Spleen (tissue), 11 donors: Measurements from ENCODE around the gene TMEM217. TPM values are rescaled to one million over a fixed set of nuclear protein-coding genes. Genes with fewer than 3 reads are reported as not detected.

ENCODE experiments used
- DNase-seq: peaks from one replicate; pipeline ENCODE4 v3.0.0-alpha.2; 2020
- H3K27ac ChIP-seq, 8 donors: fragments of 200-600 bp; sonication (generic) in 7 of 8; 1 replicate in 4 of 8; 2 replicates in 4 of 8; pipeline versions ENCODE4 v1.5.0 to v1.8.0; 2016 to 2021; ENCODE audit warnings: inconsistent platforms in 4 of 8, mild to moderate bottlenecking in 4 of 8, moderate library complexity in 1 of 8
- H3K27me3 ChIP-seq, 7 donors: fragments of 200-600 bp; sonication (generic) in 6 of 7; replicated peaks in 1 of 7; 1 replicate in 4 of 7; 2 replicates in 3 of 7; pipeline versions ENCODE4 v1.5.0 to v1.8.0; 2016 to 2021; ENCODE audit warnings: inconsistent platforms in 3 of 7, mild to moderate bottlenecking in 1 of 7
- H3K36me3 ChIP-seq, 6 donors: fragments of 200-600 bp; sonication (generic) in 5 of 6; 1 replicate in 4 of 6; 2 replicates in 2 of 6; pipeline versions ENCODE4 v1.5.0 to v1.8.0; 2016 to 2021; ENCODE audit warnings: inconsistent platforms in 2 of 6
- H3K4me1 ChIP-seq, 6 donors: fragments of 200-600 bp; sonication (generic) in 5 of 6; 1 replicate in 3 of 6; 2 replicates in 3 of 6; pipeline versions ENCODE4 v1.5.0 to v1.8.0; 2016 to 2021; ENCODE audit warnings: inconsistent platforms in 3 of 6
- H3K4me3 ChIP-seq, 8 donors: fragments of 200-600 bp; sonication (generic) in 7 of 8; 1 replicate in 4 of 8; 2 replicates in 4 of 8; pipeline versions ENCODE4 v1.5.0 to v1.8.0; 2016 to 2021; ENCODE audit warnings: inconsistent platforms in 4 of 8, mild to moderate bottlenecking in 4 of 8, moderate library complexity in 2 of 8
- H3K9me3 ChIP-seq, 8 donors: fragments of 200-600 bp; sonication (generic) in 7 of 8; 1 replicate in 4 of 8; 2 replicates in 4 of 8; pipeline versions ENCODE4 v1.5.0 to v1.8.0; 2016 to 2021; ENCODE audit warnings: inconsistent platforms in 4 of 8
- CTCF ChIP-seq, 11 experiments: fragments of 200-600 bp in 7 of 11; fragments of 450-650 bp in 4 of 11; sonication (generic) in 4 of 11; IDR thresholded peaks in 8 of 11; conservative IDR thresholded peaks in 3 of 11; 1 replicate in 7 of 11; 2 replicates in 4 of 11; pipeline versions ENCODE4 v1.4.0 to v1.8.0; 2016 to 2021; ENCODE audit warnings: antibody characterized with exemption in 11 of 11, inconsistent platforms in 4 of 11, mild to moderate bottlenecking in 1 of 11
- POLR2A ChIP-seq, 3 donors: fragments of 450-650 bp; IDR thresholded peaks; one replicate each; pipeline ENCODE4 v1.5.1; 2017; ENCODE audit warnings: antibody characterized with exemption in 3 of 3, mild to moderate bottlenecking in 1 of 3
- POLR2AphosphoS5 ChIP-seq, 3 donors: sonication (generic); formaldehyde crosslinking; IDR thresholded peaks; one replicate each; pipeline ENCODE4 v1.5.1; 2017; ENCODE audit warnings: antibody characterized with exemption in 3 of 3
- WGBS, 5 donors: extraction: QIAGEN DNeasy Blood & Tissue Kit in 3 of 5; methylation state at CpG; one replicate each; pipeline versions ENCODE4 v1.1.5 to v1.1.7; 2013 to 2018; 5-methylcytosine and 5-hydroxymethylcytosine counted together
- intact Hi-C: fragments of 100-400 bp; cut with DNase I; formaldehyde crosslinking; loops from one replicate; pipeline ENCODE4 v1.15.0; 2023; ENCODE audit warnings: low total_unique reads
- polyA plus RNA-seq, 3 donors: library from polyadenylated mRNA; stranded (reverse); fragments of 200-250 nt; gene quantifications; one replicate each; pipeline ENCODE4 v1.2.1, GENCODE V29; 2013
- total RNA-seq, 7 donors: library from RNA; depleted of rRNA in 3 of 7; stranded (reverse); fragments of >200 nt in 3 of 7; fragmentation: NEBNext Ultra II Directional in 4 of 7; extraction: Animal tissue kit (Norgen Biotek cat#: 25700) in 4 of 7; gene quantifications; one replicate each; pipeline versions ENCODE4 v1.1.0 to v1.2.1, GENCODE V29; 2016 to 2021
- donor health status: healthy with polysubstance abuse.
- donor health status: DM: no; HTN: no; CAD: no; lungs with moderate emphysema.
- donor health status: DM: no; HTN: no; CAD: no.
- donor health status: Bipolar disorder and iron deficiency.
- donor health status: healthy.
- donor health status: DM: no; HTN: no; CAD: no.
- donor health status: DM: yes; HTN: yes; CAD: no.

The TMEM217 gene
- total and polyA plus RNA-seq, 10 donors, result 0.32 to 2.3 (median 0.83) TPM; not detected in 2

DNA sequence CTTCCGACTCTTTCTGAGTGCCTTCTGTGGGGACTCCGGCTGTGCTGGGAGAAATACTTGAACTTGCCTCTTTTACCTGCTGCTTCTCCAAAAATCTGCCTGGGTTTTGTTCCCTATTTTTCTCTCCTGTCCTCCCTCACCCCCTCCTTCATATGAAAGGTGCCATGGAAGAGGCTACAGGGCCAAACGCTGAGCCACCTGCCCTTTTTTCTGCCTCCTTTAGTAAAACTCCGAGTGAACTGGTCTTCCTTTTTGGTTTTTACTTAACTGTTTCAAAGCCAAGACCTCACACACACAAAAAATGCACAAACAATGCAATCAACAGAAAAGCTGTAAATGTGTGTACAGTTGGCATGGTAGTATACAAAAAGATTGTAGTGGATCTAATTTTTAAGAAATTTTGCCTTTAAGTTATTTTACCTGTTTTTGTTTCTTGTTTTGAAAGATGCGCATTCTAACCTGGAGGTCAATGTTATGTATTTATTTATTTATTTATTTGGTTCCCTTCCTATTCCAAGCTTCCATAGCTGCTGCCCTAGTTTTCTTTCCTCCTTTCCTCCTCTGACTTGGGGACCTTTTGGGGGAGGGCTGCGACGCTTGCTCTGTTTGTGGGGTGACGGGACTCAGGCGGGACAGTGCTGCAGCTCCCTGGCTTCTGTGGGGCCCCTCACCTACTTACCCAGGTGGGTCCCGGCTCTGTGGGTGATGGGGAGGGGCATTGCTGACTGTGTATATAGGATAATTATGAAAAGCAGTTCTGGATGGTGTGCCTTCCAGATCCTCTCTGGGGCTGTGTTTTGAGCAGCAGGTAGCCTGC, 83.2 kb downstream of the TMEM217 start:
- Histone ChIP-seq H3K4me1 (peaks cover 45 to 90% (median 80%) of the 10 kb centered on the region in 6 donors), H3K27me3 (peaks cover 0 to 9% (median 0%) of the 10 kb centered on the region in 7 donors), H3K27ac (peak overlapping the region; percentile 27 to 96 (median 92)), H3K36me3 (peaks cover 0 to 51% (median 32%) of the 10 kb centered on the region in 6 donors), H3K4me3 (peak overlapping the region in 7 of 8 donors; percentile 78 to 98 (median 93)), H3K9me3 (no peaks in the 10 kb centered on the region)
- intact Hi-C loops, result loop anchor here (5.0 kb wide), 1 partner anchor 142 kb away; no protein-coding TSS in a partner anchor
- no peak for DNase-seq
- WGBS, 5 donors, result 73 to 81% (median 76%) methylated on average over 10 of the region's 10 CpGs
- no peak for TF ChIP-seq POLR2A (IDR thresholded peaks at IDR 0.05)
- no peak for TF ChIP-seq CTCF (IDR thresholded peaks at IDR 0.05 in 8 of 11, conservative IDR thresholded peaks at IDR 0.05 in 3 of 11)
- peak in 2 of 3 donors; percentile 36 to 69 for TF ChIP-seq POLR2AphosphoS5 (IDR thresholded peaks at IDR 0.05)

DNA sequence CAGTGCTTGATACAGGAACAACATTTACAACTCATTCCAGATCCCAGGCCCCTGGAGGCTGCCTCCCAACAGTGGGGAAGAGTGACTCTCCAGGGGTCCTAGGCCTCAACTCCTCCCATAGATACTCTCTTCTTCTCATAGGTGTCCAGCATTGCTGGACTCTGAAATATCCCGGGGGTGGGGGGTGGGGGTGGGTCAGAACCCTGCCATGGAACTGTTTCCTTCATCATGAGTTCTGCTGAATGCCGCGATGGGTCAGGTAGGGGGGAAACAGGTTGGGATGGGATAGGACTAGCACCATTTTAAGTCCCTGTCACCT, 83.8 kb downstream of the TMEM217 start:
- Histone ChIP-seq H3K9me3 (no peaks in the 10 kb centered on the region), H3K4me3 (peak overlapping the region in 7 of 8 donors; percentile 78 to 98 (median 93)), H3K36me3 (peaks cover 0 to 51% (median 32%) of the 10 kb centered on the region in 6 donors), H3K27me3 (peaks cover 0 to 9% (median 0%) of the 10 kb centered on the region in 7 donors), H3K4me1 (peaks cover 45 to 91% (median 83%) of the 10 kb centered on the region in 6 donors), H3K27ac (peak overlapping the region; percentile 27 to 96 (median 92))
- intact Hi-C loops, result no loop called here
- no peak for DNase-seq
- TF ChIP-seq POLR2A (IDR thresholded peaks at IDR 0.05) (no peak), CTCF (IDR thresholded peaks at IDR 0.05 in 8 of 11, conservative IDR thresholded peaks at IDR 0.05 in 3 of 11) (no peak), POLR2AphosphoS5 (IDR thresholded peaks at IDR 0.05) (no peak)
- WGBS, 5 donors, result 52 to 74% (median 58%) methylated on average over 2 to 3 of the region's 3 CpGs

- DNase-seq, result peak; percentile 79
- 32 to 50% (median 41%) methylated on average over 3 to 9 of the region's 9 CpGs for WGBS, 5 donors
- Histone ChIP-seq H3K4me1 (peaks cover 46 to 93% (median 88%) of the 10 kb centered on the region in 6 donors), H3K4me3 (peak overlapping the region; percentile 20 to 98 (median 92)), H3K9me3 (no peaks in the 10 kb centered on the region), H3K27me3 (peaks cover 0 to 9% (median 0%) of the 10 kb centered on the region in 7 donors), H3K36me3 (peaks cover 0 to 51% (median 32%) of the 10 kb centered on the region in 6 donors), H3K27ac (peak overlapping the region; percentile 27 to 96 (median 92))
- TF ChIP-seq POLR2AphosphoS5 (IDR thresholded peaks at IDR 0.05) (peak in 1 of 3 donors; percentile 8), POLR2A (IDR thresholded peaks at IDR 0.05) (no peak)
- intact Hi-C loops, result loop anchor here (2.0 kb wide), 1 partner anchor 123 kb away; no protein-coding TSS in a partner anchor
These were observed 84.3 kb downstream of the TMEM217 start for GRCh38 chr6:37173493-37174195.

GRCh38 chr6:37172912-37173492, 84.9 kb downstream of the TMEM217 start:
- 52 to 86% (median 63%) methylated on average over 7 of the region's 7 CpGs for WGBS, 5 donors
- no peak for TF ChIP-seq POLR2A (IDR thresholded peaks at IDR 0.05)
- no peak for TF ChIP-seq CTCF (IDR thresholded peaks at IDR 0.05 in 8 of 11, conservative IDR thresholded peaks at IDR 0.05 in 3 of 11)
- no peak for TF ChIP-seq POLR2AphosphoS5 (IDR thresholded peaks at IDR 0.05)
- Histone ChIP-seq H3K36me3 (peaks cover 0 to 51% (median 32%) of the 10 kb centered on the region in 6 donors), H3K27me3 (peaks cover 0 to 9% (median 0%) of the 10 kb centered on the region in 7 donors), H3K27ac (peak overlapping the region; percentile 2 to 96 (median 92)), H3K9me3 (no peaks in the 10 kb centered on the region), H3K4me1 (peaks cover 48 to 93% (median 89%) of the 10 kb centered on the region in 6 donors), H3K4me3 (peak overlapping the region; percentile 20 to 98 (median 92))
- intact Hi-C loops, result loop anchor here (2.0 kb wide), 1 partner anchor 122 kb away; no protein-coding TSS in a partner anchor
- no peak for DNase-seq
